ENCODE data around the gene FTO. TPM values are rescaled to one million over a fixed set of nuclear protein-coding genes. Genes with fewer than 3 reads are reported as not detected.
"Not testable (repeated sequence)": the region's sequence is repeated elsewhere in the genome, so short reads cannot be mapped to it uniquely, and the experiment has no call there.

The FTO gene
- total RNA-seq, 1 donor from 2014 or later, result 85.1 TPM

DNA sequence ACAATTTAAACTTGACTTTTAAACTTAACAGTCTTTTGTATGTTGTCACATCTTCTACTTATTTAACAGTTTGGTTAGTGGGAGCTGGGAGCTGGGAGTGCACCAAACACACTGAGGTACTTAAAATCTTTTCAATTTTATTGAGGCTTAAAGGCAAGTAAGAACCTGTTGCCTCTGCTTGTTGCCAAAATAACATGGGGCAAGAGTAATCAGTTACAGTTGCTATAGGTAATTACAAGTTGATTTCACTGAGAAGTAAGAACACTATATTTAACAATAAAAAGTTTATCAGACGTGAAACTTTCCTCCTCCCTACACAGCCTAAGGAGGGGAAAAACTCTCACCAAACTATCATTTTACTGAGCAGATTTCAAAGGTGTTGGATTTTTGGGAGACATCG is 135.2 kb downstream of the FTO start:
- no peak for TF ChIP-seq CTCF (conservative IDR thresholded peaks at IDR 0.05)
- no peak for DNase-seq (ENCODE audit: extremely low spot score, unreplicated experiment)
- peaks cover 23% of the 10 kb centered on the region for H3K4me1 Mint-ChIP-seq (ENCODE audit: unreplicated experiment)
- H3K4me3 Mint-ChIP-seq, result no peak overlapping the region
- H3K27ac Mint-ChIP-seq, result no peak overlapping the region
- no peaks in the 10 kb centered on the region for H3K9me3 Mint-ChIP-seq
- H3K27me3 Mint-ChIP-seq, result no peaks in the 10 kb centered on the region
- peaks cover 16% of the 10 kb centered on the region for H3K36me3 Mint-ChIP-seq

- Mint-ChIP-seq H3K9me3 (no peaks in the 10 kb centered on the region), H3K4me1 (ENCODE audit: unreplicated experiment) (peaks cover 23% of the 10 kb centered on the region), H3K36me3 (peaks cover 17% of the 10 kb centered on the region), H3K27ac (no peak overlapping the region), H3K27me3 (no peaks in the 10 kb centered on the region), H3K4me3 (no peak overlapping the region)
- TF ChIP-seq CTCF (conservative IDR thresholded peaks at IDR 0.05), result no peak
- no peak for DNase-seq (ENCODE audit: extremely low spot score, unreplicated experiment)
These were observed 136.5 kb downstream of the FTO start for GRCh38 chr16:53840456-53840855.

GRCh38 chr16:53841884-53842283 is 137.9 kb downstream of the FTO start:
- no peaks in the 10 kb centered on the region for H3K9me3 Mint-ChIP-seq
- H3K27me3 Mint-ChIP-seq, result no peaks in the 10 kb centered on the region
- H3K4me3 Mint-ChIP-seq, result no peak overlapping the region
- no peak for DNase-seq (ENCODE audit: extremely low spot score, unreplicated experiment)
- peaks cover 17% of the 10 kb centered on the region for H3K36me3 Mint-ChIP-seq
- peaks cover 20% of the 10 kb centered on the region for H3K4me1 Mint-ChIP-seq (ENCODE audit: unreplicated experiment)
- no peak overlapping the region for H3K27ac Mint-ChIP-seq
- TF ChIP-seq CTCF (conservative IDR thresholded peaks at IDR 0.05), result no peak

GRCh38 chr16:53843084-53843483 is 139.1 kb downstream of the FTO start:
- H3K4me3 Mint-ChIP-seq, result no peak overlapping the region
- peaks cover 13% of the 10 kb centered on the region for H3K36me3 Mint-ChIP-seq
- no peaks in the 10 kb centered on the region for H3K9me3 Mint-ChIP-seq
- peaks cover 10% of the 10 kb centered on the region for H3K4me1 Mint-ChIP-seq (ENCODE audit: unreplicated experiment)
- H3K27ac Mint-ChIP-seq, result no peak overlapping the region
- H3K27me3 Mint-ChIP-seq, result no peaks in the 10 kb centered on the region
- no peak for DNase-seq (ENCODE audit: extremely low spot score, unreplicated experiment)
- TF ChIP-seq CTCF (conservative IDR thresholded peaks at IDR 0.05), result no peak

DNA sequence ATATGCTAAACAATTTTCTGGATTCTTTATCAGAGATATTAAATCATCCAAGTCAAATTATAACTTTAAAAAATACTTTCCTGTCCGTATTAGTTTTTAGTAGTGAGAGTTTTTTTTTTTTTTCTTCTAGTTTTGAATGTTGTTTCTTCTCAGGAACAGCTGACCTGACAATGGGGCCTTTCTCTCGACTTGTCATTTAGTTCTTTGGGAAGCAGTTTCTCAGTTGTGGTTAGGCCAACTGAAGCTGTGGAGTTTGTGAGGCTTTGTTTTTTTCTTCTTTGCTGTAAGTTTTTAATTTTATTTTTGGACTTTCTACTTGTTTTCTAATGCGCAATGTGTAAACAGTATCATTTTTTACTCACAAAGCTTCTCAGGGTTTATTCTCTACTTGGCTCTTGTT is 140.8 kb downstream of the FTO start:
- Mint-ChIP-seq H3K27ac (no peak overlapping the region), H3K4me1 (ENCODE audit: unreplicated experiment) (peaks cover 24% of the 10 kb centered on the region), H3K36me3 (peaks cover 12% of the 10 kb centered on the region), H3K4me3 (no peak overlapping the region), H3K27me3 (no peaks in the 10 kb centered on the region), H3K9me3 (no peaks in the 10 kb centered on the region)
- no peak for TF ChIP-seq CTCF (conservative IDR thresholded peaks at IDR 0.05)
- DNase-seq (ENCODE audit: extremely low spot score, unreplicated experiment), result no peak

GRCh38 chr16:53846549-53846948 is 142.6 kb downstream of the FTO start:
- H3K27ac Mint-ChIP-seq; H3K27me3 Mint-ChIP-seq; DNase-seq (ENCODE audit: extremely low spot score, unreplicated experiment); H3K9me3 Mint-ChIP-seq; H3K4me3 Mint-ChIP-seq: not testable (repeated sequence)
- H3K4me1 Mint-ChIP-seq (ENCODE audit: unreplicated experiment), result peaks cover 20% of the 10 kb centered on the region
- peaks cover 10% of the 10 kb centered on the region for H3K36me3 Mint-ChIP-seq

All from type B pancreatic cell (in vitro differentiated cells).